GM21717 (cell line): ENCODE results near the gene ENPP6.
"Not testable (repeated sequence)": the region's sequence is repeated elsewhere in the genome, so short reads cannot be mapped to it uniquely, and the experiment has no call there.

Source experiments
- ATAC-seq: cut with Tn5 transposase; IDR thresholded peaks from one replicate; pipeline ENCODE4 v1.9.1; 2021; ENCODE audit warnings: mild to moderate bottlenecking, moderate library complexity; ENCODE audit not compliant: unreplicated experiment

Gene ENPP6

DNA sequence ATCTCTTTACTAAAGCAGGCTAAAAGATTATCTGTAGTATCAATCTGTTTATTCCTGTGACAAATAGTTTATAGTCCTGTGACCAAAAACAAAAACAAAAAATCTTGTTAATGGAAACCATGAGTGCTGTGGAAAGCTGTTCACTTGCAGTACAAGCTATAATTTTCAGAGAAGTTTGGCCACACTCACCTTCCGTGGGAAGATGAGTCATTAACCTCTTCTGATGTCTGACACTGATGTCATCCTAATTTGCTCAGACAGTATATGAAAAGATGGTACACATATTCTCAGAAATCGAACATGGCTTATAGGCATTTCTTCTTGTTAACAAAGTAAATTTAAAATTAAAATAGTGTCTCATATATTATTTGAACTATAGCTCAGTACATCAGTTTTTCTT lies 19.9 kb upstream of the ENPP6 start:
- ATAC-seq, result no peak

- ATAC-seq, result no peak
Observed at GRCh38 chr4:184235526-184235925, 17.9 kb upstream of the ENPP6 start.

DNA sequence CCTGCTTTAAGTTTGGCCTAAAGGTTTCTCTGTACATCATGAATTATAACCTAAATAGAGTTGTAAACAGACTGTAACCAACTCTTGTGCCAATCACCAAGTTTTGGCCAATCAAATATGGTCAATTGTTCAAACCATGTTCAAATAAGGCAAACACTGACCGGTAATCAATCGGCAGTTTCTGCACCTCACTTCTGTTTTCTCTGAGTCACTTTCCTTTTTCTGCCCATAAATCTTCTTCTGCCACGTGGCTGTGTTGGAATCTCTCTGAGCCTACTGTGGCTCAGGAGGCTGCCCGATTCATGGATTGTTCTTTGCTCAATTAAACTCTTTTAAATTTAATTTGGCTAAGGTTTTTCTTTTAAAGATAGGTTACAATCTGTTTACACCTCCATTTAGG lies 16.5 kb upstream of the ENPP6 start:
- ATAC-seq, result no peak

DNA sequence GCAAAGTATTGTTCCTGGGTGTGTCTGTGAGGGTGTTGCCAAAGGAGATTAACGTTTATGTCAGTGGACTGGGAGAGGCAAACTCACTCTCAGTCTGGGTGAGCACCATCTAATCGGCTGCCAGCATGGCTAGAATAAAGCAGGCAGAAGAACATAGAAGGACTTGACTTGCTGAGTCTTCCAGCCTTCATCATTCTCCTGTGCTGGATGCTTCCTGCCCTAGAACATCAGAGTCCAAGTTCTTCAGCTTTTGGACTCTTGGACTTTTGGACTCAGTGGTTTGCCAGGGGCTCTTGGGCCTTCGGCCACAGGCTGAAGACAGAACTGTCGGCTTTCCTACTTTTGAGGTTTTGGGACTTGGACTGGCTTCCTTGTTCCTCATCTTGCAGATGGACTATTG lies 15.3 kb upstream of the ENPP6 start:
- ATAC-seq, result no peak

DNA sequence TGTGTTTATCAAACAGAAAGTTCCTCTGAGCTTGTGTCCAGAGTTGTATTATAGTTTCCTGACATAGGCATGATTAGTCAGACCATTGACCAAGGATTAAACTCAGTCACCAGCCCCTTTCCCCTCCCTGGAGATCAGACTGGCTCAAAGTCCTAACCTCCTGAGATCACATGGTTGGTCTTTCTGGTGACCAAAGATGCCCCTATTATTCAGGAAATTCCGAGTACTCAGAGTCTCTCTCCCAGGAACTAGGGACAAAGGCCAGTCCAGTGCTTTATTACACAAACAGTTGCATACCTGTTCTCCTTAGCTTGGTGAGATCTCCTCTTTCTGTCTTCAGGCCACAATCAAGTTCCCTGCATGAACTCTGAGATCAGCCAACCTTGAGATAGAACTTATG lies 14.5 kb upstream of the ENPP6 start:
- ATAC-seq, result no peak

DNA sequence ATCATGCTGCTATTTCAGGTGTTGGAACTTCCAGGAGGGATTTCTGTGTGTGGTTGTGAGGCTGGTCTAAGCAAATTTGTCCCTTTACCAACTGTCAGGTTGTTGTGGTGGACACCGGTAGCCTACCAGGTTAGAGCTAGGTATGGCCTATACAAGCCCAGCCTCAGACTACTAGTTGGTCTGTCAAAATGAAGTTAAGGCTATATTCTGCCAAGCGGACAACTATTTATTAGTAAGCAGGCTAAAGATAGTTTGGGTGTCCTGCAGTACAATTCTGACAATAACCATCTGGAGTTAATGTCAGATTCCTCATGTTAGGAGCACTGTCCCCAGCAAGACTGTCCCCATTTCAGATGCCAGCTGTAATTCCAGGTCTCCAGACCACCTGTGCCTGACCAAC lies 13.9 kb upstream of the ENPP6 start:
- no peak for ATAC-seq

DNA sequence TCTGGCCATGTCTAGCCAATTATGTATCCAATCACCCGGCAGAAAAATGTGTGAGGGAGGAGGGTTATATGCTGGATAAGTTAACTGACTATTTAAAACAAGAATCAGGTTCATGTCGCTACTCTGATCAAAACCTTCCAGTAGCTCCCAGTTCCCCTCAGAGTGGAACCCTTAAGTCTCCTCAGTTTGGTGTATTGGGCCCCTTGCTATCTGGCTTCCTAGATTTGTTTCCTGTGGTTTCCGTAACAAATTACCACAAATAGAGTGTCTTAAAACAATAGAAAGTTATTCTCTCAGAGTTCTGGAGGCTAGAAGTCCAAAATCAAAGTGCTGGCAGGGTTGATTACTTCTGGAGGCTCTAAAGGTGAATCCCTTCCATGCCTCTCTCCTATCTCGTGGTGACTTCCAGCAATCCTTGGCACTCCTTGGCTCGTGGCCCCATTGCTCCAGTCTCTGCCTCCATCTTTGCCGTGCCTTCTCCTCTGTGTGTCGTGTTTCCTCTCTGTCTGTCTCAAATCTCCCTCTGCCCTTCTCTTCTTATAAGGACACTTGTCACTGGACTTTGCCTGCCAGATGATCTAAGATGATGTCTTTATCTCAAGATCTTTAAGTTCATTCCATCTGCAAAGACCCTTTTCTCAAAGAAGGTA lies 10.5 kb upstream of the ENPP6 start:
- ATAC-seq, result no peak

- no peak for ATAC-seq
Observed at GRCh38 chr4:184216515-184216914, 1.2 kb downstream of the ENPP6 start.

DNA sequence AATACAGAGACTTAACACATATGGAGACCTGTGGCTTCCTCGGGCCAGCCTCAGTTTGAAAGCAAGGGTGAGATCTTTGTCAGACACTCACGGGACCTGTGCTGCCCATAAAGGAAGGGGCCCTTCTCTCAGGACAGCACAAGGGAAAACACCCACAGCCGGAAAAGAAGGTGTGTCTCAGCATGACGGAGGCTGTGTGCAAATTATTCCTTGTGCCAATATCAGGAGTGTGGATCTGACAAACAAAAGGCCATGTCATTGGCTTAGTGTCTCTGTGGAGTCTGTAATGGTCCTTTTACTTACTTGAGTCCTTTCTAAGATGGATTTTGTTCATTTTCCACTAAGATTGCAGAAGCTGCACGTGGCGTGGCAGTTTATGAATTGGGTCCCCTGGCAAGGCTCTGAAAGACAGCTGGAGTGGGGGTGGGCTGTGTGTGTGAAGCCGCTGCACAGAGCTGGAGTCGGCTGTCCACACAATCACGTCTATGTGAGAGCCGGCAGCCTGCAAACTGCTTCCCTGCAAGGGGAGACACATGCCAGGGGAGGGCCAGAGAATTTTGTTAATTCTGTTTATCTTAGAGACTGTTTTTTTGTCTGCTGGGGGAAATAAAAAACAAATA lies 1.9 kb downstream of the ENPP6 start:
- no peak for ATAC-seq

GRCh38 chr4:184214931-184215330 lies 2.7 kb downstream of the ENPP6 start:
- ATAC-seq, result no peak

GRCh38 chr4:184207734-184208607 lies 9.7 kb downstream of the ENPP6 start:
- ATAC-seq, result not testable (repeated sequence)

- ATAC-seq, result no peak
Observed at GRCh38 chr4:184205243-184205642, 12.4 kb downstream of the ENPP6 start.

DNA sequence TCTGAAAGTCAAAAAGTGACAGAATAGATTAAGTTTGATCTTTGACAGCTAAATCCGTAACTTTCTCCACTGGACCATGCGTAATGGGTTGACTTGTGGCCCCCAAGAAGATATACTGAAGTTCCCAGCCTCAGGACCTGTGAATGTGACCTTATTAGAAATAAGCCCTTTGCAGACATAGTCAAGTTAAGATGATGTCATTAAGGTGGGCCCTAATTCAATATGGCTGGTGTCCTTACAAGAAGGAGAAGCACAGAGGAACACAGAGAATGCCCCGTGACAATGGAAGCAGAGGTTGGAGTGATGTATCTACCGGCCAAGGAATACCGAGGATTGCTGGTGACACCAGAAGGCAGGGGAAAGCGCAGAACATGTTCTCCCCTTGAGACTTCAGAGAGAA lies 14.4 kb downstream of the ENPP6 start:
- no peak for ATAC-seq

DNA sequence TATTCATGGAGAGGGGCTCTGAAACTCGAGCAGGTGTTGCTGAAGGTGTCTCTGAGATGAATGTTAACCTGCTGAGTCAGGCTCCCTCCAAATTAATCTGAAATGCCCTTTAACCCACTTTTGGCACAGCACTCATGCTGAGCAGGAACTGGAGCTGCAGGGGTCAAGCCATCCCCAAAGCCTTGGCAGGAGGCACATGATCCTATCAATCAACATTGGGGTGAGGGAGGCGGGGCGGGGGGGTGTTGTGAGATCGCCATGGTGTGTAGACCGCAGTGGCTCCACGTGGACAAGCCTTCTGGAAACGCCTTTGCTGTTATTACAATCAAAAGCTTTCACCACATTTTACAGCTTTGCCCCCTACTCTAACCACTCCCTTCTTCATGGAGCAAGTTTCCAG lies 16.5 kb downstream of the ENPP6 start:
- ATAC-seq, result no peak

- ATAC-seq, result no peak
Observed at GRCh38 chr4:184200296-184200695, 17.4 kb downstream of the ENPP6 start.

- no peak for ATAC-seq
Observed at GRCh38 chr4:184199780-184200179, 17.9 kb downstream of the ENPP6 start.

- ATAC-seq, result no peak
Observed at GRCh38 chr4:184198190-184198589, 19.5 kb downstream of the ENPP6 start.

- ATAC-seq, result no peak
Observed at GRCh38 chr4:184197536-184198082, 20.1 kb downstream of the ENPP6 start.

GRCh38 chr4:184196730-184197385 lies 20.8 kb downstream of the ENPP6 start:
- no peak for ATAC-seq

DNA sequence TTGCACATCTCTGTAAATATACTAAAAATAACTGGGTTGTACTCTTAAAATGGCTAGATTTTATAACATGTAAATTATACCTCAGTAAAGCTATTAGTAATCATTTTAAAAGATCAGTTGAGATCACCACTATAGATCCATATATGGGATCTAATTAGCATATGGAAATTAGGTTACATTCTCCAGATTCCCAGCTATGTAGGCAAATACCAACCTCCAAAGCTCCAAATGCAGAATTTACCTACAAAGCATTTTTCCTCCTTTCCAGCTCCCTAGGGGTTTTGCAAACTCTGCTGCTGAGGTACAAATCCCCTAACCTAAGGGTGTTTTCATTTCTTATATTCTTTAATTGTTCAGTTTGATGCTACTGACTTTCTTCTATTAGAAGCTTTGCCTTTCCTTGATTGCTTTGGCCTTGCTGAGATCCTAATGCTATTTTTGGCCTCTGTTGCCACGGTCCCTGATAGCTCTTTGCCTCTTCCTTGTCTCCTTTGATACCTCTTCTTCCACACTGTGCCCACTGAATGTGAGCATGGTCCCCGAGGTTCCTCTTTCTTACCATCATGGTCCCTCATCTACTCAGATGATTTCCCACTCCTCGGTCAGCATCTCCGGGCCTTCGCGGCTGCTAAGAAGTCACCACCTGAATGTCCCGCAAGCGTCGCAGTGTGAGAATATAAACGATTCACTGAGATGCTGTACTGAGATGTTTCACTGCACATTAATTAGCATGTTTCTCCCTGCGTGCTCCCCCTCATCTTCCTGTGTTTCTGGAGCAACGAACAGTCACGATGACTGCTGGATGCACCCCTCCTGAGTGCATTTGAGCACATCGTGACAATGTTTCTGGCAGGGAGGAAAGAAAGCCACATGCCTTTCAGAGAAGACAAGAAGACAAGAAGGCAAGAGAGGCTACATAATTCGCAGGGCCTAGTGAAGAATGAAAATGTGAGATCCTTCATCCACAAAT lies 23.8 kb downstream of the ENPP6 start:
- no peak for ATAC-seq
